ENCODE results near the gene IGSF8.

DNA sequence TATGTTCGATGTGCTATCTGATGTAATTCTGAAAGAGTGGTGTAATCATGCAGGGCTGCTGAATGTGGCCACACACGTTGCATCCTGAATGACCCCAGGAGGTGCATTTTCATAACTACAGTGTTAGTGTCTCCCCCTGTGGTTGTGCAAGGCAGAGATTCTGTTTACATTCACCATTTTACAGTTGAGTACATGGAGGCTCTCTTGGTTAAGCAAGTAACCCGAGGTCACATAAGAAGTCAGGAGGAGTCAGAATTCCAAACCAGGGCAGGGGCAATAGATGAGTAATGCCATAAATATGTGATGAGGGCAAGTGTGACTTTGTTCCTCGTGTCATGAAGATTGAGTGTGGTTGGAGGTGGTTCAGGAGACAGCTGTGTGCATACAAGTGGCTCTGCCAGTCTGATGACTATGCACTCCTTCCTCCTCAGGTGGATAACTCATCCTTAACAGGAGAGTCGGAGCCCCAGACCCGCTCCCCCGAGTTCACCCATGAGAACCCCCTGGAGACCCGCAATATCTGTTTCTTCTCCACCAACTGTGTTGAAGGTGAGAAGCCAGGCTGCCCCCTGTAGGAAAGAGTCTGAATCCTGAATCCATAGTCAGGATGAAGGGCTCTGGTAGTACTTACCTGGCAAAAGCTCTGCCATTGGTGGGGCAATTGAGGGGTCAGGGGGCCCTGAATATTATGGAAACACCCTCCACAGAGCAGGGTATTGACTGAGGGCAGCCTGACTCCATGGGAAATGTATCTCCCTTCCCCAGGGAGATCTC is 26.5 kb upstream of the IGSF8 start:
- TF ChIP-seq, protein P1, sequence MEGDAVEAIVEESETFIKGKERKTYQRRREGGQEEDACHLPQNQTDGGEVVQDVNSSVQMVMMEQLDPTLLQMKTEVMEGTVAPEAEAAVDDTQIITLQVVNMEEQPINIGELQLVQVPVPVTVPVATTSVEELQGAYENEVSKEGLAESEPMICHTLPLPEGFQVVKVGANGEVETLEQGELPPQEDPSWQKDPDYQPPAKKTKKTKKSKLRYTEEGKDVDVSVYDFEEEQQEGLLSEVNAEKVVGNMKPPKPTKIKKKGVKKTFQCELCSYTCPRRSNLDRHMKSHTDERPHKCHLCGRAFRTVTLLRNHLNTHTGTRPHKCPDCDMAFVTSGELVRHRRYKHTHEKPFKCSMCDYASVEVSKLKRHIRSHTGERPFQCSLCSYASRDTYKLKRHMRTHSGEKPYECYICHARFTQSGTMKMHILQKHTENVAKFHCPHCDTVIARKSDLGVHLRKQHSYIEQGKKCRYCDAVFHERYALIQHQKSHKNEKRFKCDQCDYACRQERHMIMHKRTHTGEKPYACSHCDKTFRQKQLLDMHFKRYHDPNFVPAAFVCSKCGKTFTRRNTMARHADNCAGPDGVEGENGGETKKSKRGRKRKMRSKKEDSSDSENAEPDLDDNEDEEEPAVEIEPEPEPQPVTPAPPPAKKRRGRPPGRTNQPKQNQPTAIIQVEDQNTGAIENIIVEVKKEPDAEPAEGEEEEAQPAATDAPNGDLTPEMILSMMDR (IDR thresholded peaks at IDR 0.05) = no peak
- TF ChIP-seq TCF7L2 (IDR thresholded peaks at IDR 0.05; ENCODE audit: low read depth, low read length) = no peak
